ENCODE results near the gene CCNI.
"Not testable (repeated sequence)": the region's sequence is repeated elsewhere in the genome, so short reads cannot be mapped to it uniquely, and the experiment has no call there.

CCNI gene

GRCh38 chr4:77076889-77077635 lies 1.3 kb upstream of the CCNI start:
- no peaks in the 10 kb centered on the region for H3K36me3 ChIP-seq (ENCODE audit: insufficient read depth, low read length)
- peak overlapping the region; percentile 91 for H3K4me3 ChIP-seq
- no peaks in the 10 kb centered on the region for H3K9me3 ChIP-seq (ENCODE audit: low read depth, low read length)
- H3K27ac ChIP-seq: peak overlapping the region; percentile 99
- no peak for TF ChIP-seq POLR2AphosphoS5 (IDR thresholded peaks at IDR 0.05; ENCODE audit: borderline replicate concordance, low read depth, low read length)
- no peak for TF ChIP-seq FOXP2 (optimal IDR thresholded peaks at IDR 0.05; ENCODE audit: control extremely low read depth, extremely low read length, insufficient read depth)
- TF ChIP-seq EZH2 (IDR thresholded peaks at IDR 0.05): no peak
- no peak for DNase-seq (ENCODE audit: low read depth, low spot score)
- peak overlapping the region; percentile 98 for H3K9ac ChIP-seq (ENCODE audit: insufficient read length)

- H3K9me3 ChIP-seq (ENCODE audit: low read depth, low read length): no peaks in the 10 kb centered on the region
- H3K36me3 ChIP-seq (ENCODE audit: insufficient read depth, low read length): 0 out of 2 replicates have a peak, but pooled peaks cover 4% of the 10 kb centered on the region
- H3K27ac ChIP-seq: peak overlapping the region; percentile 99
- peak overlapping the region; percentile 98 for H3K9ac ChIP-seq (ENCODE audit: insufficient read length)
- DNase-seq (ENCODE audit: low read depth, low spot score): no peak
- TF ChIP-seq FOXP2 (optimal IDR thresholded peaks at IDR 0.05; ENCODE audit: control extremely low read depth, extremely low read length, insufficient read depth): no peak
- no peak for TF ChIP-seq POLR2AphosphoS5 (IDR thresholded peaks at IDR 0.05; ENCODE audit: borderline replicate concordance, low read depth, low read length)
- no peak for TF ChIP-seq EZH2 (IDR thresholded peaks at IDR 0.05)
- peak overlapping the region; percentile 91 for H3K4me3 ChIP-seq
These were observed 571 bp downstream of the CCNI start for GRCh38 chr4:77074981-77075855.

GRCh38 chr4:77074381-77074831 lies 1.4 kb downstream of the CCNI start:
- Histone ChIP-seq H3K36me3 (ENCODE audit: insufficient read depth, low read length) (0 out of 2 replicates have a peak, but pooled peaks cover 4% of the 10 kb centered on the region), H3K4me3 (peak overlapping the region; percentile 91), H3K27ac (peak overlapping the region; percentile 55), H3K9ac (ENCODE audit: insufficient read length) (peak overlapping the region; percentile 76), H3K9me3 (ENCODE audit: low read depth, low read length) (no peaks in the 10 kb centered on the region)
- DNase-seq (ENCODE audit: low read depth, low spot score): no peak
- TF ChIP-seq POLR2AphosphoS5 (IDR thresholded peaks at IDR 0.05; ENCODE audit: borderline replicate concordance, low read depth, low read length) (no peak), EZH2 (IDR thresholded peaks at IDR 0.05) (no peak), FOXP2 (optimal IDR thresholded peaks at IDR 0.05; ENCODE audit: control extremely low read depth, extremely low read length, insufficient read depth) (no peak)

GRCh38 chr4:77073981-77074380 lies 1.8 kb downstream of the CCNI start:
- H3K9me3 ChIP-seq (ENCODE audit: low read depth, low read length): no peaks in the 10 kb centered on the region
- peak overlapping the region; percentile 91 for H3K4me3 ChIP-seq
- H3K9ac ChIP-seq (ENCODE audit: insufficient read length): peak overlapping the region; percentile 76
- DNase-seq (ENCODE audit: low read depth, low spot score): no peak
- H3K27ac ChIP-seq: peak overlapping the region; percentile 55; the same call in 1 of the 2 replicates
- 0 out of 2 replicates have a peak, but pooled peaks cover 4% of the 10 kb centered on the region for H3K36me3 ChIP-seq (ENCODE audit: insufficient read depth, low read length)
- TF ChIP-seq FOXP2 (optimal IDR thresholded peaks at IDR 0.05; ENCODE audit: control extremely low read depth, extremely low read length, insufficient read depth): no peak
- TF ChIP-seq POLR2AphosphoS5 (IDR thresholded peaks at IDR 0.05; ENCODE audit: borderline replicate concordance, low read depth, low read length): no peak
- TF ChIP-seq EZH2 (IDR thresholded peaks at IDR 0.05): no peak

GRCh38 chr4:77073106-77073809 lies 2.5 kb downstream of the CCNI start:
- Histone ChIP-seq H3K9me3 (ENCODE audit: low read depth, low read length) (no peaks in the 10 kb centered on the region), H3K9ac (ENCODE audit: insufficient read length) (peak overlapping the region; percentile 76), H3K36me3 (ENCODE audit: insufficient read depth, low read length) (0 out of 2 replicates have a peak, but pooled peaks cover 4% of the 10 kb centered on the region), H3K4me3 (peak overlapping the region; percentile 91), H3K27ac (peak overlapping the region; percentile 55; the same call in 1 of the 2 replicates)
- no peak for DNase-seq (ENCODE audit: low read depth, low spot score)
- TF ChIP-seq EZH2 (IDR thresholded peaks at IDR 0.05): no peak
- no peak for TF ChIP-seq FOXP2 (optimal IDR thresholded peaks at IDR 0.05; ENCODE audit: control extremely low read depth, extremely low read length, insufficient read depth)
- TF ChIP-seq POLR2AphosphoS5 (IDR thresholded peaks at IDR 0.05; ENCODE audit: borderline replicate concordance, low read depth, low read length): no peak

GRCh38 chr4:77072195-77072753 lies 3.5 kb downstream of the CCNI start:
- Histone ChIP-seq H3K9ac (ENCODE audit: insufficient read length) (no peak overlapping the region), H3K9me3 (ENCODE audit: low read depth, low read length) (no peaks in the 10 kb centered on the region), H3K36me3 (ENCODE audit: insufficient read depth, low read length) (peaks cover 6% of the 10 kb centered on the region; the same call in 1 of the 2 replicates), H3K27ac (no peak overlapping the region), H3K4me3 (no peak overlapping the region)
- DNase-seq (ENCODE audit: low read depth, low spot score): no peak
- TF ChIP-seq FOXP2 (optimal IDR thresholded peaks at IDR 0.05; ENCODE audit: control extremely low read depth, extremely low read length, insufficient read depth): no peak
- TF ChIP-seq EZH2 (IDR thresholded peaks at IDR 0.05): no peak
- TF ChIP-seq POLR2AphosphoS5 (IDR thresholded peaks at IDR 0.05; ENCODE audit: borderline replicate concordance, low read depth, low read length): no peak

- not testable (repeated sequence) for H3K9ac ChIP-seq (ENCODE audit: insufficient read length); DNase-seq (ENCODE audit: low read depth, low spot score); H3K9me3 ChIP-seq (ENCODE audit: low read depth, low read length); H3K4me3 ChIP-seq; H3K27ac ChIP-seq
- H3K36me3 ChIP-seq (ENCODE audit: insufficient read depth, low read length): peaks cover 27% of the 10 kb centered on the region
These were observed 6.3 kb downstream of the CCNI start for GRCh38 chr4:77069514-77069913.
